Raji (cell line): ENCODE measurements around the gene SCYL1.

ENCODE experiments used
- POLR2A ChIP-seq: IDR thresholded peaks from 2 replicates; pipeline ENCODE4 v1.6.1; 2011; ENCODE audit warnings: low read depth, low read length, control low read depth; ENCODE audit not compliant: insufficient read depth

Gene SCYL1

GRCh38 chr11:65500387-65501185 is 24.3 kb upstream of the SCYL1 start:
- TF ChIP-seq POLR2A = peak; percentile 74

GRCh38 chr11:65501186-65501471 is 23.8 kb upstream of the SCYL1 start:
- no peak for TF ChIP-seq POLR2A

GRCh38 chr11:65501472-65502273 is 23.2 kb upstream of the SCYL1 start:
- no peak for TF ChIP-seq POLR2A

- no peak for TF ChIP-seq POLR2A
These were observed 22.7 kb upstream of the SCYL1 start for GRCh38 chr11:65502274-65502554.

DNA sequence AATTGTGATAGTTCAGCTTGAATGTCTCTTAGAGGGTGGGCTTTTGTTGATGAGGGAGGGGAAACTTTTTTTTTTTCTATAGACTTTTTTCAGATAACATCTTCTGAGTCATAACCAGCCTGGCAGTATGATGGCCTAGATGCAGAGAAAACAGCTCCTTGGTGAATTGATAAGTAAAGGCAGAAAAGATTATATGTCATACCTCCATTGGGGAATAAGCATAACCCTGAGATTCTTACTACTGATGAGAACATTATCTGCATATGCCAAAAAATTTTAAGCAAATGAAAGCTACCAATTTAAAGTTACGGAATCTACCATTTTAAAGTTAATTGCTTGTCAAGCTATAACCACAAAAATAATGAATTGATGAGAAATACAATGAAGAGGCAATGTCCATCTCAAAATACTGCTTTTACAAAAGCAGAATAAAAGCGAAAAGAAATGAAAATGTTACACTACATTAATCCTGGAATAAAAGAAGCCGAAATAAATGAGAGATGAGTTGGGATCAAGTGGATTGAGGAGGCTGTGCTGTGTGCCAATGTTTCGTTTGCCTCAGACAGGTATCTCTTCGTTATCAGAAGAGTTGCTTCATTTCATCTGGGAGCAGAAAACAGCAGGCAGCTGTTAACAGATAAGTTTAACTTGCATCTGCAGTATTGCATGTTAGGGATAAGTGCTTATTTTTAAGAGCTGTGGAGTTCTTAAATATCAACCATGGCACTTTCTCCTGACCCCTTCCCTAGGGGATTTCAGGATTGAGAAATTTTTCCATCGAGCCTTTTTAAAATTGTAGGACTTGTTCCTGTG is 22.1 kb upstream of the SCYL1 start:
- no peak for TF ChIP-seq POLR2A

- no peak for TF ChIP-seq POLR2A
These were observed 21.4 kb upstream of the SCYL1 start for GRCh38 chr11:65503368-65503948.

DNA sequence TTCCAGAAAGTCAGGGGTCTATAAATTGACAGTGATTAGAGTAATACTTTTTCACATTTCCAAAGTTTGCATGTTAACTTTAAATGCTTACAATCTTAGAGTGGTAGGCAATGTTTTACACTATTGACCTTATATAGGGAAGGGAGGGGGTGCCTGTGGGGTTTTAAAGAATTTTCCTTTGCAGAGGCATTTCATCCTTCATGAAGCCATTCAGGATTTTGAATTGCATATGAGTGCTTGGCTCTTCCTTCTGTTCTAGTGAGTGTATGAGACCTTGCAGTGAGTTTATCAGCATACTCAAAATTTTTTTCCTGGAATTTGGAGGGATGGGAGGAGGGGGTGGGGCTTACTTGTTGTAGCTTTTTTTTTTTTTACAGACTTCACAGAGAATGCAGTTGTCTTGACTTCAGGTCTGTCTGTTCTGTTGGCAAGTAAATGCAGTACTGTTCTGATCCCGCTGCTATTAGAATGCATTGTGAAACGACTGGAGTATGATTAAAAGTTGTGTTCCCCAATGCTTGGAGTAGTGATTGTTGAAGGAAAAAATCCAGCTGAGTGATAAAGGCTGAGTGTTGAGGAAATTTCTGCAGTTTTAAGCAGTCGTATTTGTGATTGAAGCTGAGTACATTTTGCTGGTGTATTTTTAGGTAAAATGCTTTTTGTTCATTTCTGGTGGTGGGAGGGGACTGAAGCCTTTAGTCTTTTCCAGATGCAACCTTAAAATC is 20.8 kb upstream of the SCYL1 start:
- no peak for TF ChIP-seq POLR2A

DNA sequence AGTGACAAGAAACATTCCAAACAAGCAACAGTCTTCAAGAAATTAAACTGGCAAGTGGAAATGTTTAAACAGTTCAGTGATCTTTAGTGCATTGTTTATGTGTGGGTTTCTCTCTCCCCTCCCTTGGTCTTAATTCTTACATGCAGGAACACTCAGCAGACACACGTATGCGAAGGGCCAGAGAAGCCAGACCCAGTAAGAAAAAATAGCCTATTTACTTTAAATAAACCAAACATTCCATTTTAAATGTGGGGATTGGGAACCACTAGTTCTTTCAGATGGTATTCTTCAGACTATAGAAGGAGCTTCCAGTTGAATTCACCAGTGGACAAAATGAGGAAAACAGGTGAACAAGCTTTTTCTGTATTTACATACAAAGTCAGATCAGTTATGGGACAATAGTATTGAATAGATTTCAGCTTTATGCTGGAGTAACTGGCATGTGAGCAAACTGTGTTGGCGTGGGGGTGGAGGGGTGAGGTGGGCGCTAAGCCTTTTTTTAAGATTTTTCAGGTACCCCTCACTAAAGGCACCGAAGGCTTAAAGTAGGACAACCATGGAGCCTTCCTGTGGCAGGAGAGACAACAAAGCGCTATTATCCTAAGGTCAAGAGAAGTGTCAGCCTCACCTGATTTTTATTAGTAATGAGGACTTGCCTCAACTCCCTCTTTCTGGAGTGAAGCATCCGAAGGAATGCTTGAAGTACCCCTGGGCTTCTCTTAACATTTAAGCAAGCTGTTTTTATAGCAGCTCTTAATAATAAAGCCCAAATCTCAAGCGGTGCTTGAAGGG is 20.0 kb upstream of the SCYL1 start:
- TF ChIP-seq POLR2A = no peak

GRCh38 chr11:65505466-65506289 is 19.2 kb upstream of the SCYL1 start:
- TF ChIP-seq POLR2A = no peak

DNA sequence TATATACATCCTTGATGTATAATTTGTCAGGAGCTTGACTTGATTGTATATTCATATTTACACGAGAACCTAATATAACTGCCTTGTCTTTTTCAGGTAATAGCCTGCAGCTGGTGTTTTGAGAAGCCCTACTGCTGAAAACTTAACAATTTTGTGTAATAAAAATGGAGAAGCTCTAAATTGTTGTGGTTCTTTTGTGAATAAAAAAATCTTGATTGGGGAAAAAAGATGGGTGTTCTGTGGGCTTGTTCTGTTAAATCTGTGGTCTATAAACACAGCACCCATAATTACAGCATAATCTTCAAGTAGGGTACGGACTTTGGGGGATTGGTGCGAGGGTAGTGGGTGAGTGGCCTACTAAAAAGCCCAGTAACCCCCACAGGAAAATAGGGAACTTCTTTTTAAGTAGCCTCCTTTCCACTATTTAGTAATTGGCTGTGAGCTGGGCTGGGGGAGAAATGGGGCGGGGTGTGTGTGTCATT is 18.6 kb upstream of the SCYL1 start:
- no peak for TF ChIP-seq POLR2A

- TF ChIP-seq POLR2A = peak; percentile 43
These were observed 17.9 kb upstream of the SCYL1 start for GRCh38 chr11:65506772-65507505.

GRCh38 chr11:65516135-65516968 is 8.5 kb upstream of the SCYL1 start:
- TF ChIP-seq POLR2A = no peak
